ENCODE results near the gene CAPN15. TPM values are rescaled to one million over a fixed set of nuclear protein-coding genes. Genes with fewer than 3 reads are reported as not detected.

The CAPN15 gene
- total and polyA plus RNA-seq, 8 donors, result 16.7 to 57.2 (median 27.1) TPM

DNA sequence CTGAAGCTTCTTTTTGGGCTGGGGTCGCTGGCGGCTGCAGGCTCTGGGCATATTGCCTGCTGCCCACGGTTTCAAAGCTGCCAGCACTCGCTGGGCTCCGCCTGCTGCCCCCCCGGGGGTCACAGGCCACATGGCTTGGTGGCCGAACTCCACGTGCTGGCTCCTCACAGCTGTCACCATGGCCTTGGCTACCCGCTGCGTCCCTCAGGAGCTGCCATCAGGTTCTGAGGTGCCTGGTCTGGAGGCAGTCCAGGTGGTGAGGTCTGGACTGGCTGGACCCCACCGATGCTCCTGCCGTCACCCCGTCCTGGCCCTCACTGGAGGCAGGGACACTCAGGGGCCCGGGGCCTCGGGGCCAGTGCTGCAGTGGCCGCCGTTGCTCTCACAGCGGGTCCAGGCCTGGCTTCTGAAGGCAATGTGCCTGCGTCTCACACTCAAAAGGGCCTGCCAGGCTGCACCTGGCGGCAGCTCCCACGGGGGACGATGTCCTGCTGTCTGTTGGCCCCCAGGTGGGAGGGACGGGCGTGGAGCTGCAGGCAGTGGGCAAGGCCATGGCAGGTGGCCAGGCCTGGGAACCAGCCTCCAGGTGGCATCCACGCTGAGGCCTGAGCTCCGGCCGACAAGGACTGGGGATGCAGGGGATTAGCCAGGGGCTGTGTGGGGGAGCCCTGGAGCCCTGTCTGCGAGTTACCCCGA, 13.3 kb downstream of the CAPN15 start:
- H3K36me3 ChIP-seq, result peaks cover 0 to 56% of the 10 kb centered on the region in 2 donors
- no peak for ATAC-seq
- intact Hi-C loops (cut with DNase I), result no loop called here
- no peak for DNase-seq
- H3K27ac ChIP-seq, result no peak overlapping the region
- TF ChIP-seq, protein P1, sequence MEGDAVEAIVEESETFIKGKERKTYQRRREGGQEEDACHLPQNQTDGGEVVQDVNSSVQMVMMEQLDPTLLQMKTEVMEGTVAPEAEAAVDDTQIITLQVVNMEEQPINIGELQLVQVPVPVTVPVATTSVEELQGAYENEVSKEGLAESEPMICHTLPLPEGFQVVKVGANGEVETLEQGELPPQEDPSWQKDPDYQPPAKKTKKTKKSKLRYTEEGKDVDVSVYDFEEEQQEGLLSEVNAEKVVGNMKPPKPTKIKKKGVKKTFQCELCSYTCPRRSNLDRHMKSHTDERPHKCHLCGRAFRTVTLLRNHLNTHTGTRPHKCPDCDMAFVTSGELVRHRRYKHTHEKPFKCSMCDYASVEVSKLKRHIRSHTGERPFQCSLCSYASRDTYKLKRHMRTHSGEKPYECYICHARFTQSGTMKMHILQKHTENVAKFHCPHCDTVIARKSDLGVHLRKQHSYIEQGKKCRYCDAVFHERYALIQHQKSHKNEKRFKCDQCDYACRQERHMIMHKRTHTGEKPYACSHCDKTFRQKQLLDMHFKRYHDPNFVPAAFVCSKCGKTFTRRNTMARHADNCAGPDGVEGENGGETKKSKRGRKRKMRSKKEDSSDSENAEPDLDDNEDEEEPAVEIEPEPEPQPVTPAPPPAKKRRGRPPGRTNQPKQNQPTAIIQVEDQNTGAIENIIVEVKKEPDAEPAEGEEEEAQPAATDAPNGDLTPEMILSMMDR (IDR thresholded peaks at IDR 0.05), result no peak
- H3K27me3 ChIP-seq, result no peaks in the 10 kb centered on the region
- no peaks in the 10 kb centered on the region for H3K4me1 ChIP-seq
- no peak overlapping the region for H3K4me3 ChIP-seq
- no peaks in the 10 kb centered on the region for H3K9me3 ChIP-seq

DNA sequence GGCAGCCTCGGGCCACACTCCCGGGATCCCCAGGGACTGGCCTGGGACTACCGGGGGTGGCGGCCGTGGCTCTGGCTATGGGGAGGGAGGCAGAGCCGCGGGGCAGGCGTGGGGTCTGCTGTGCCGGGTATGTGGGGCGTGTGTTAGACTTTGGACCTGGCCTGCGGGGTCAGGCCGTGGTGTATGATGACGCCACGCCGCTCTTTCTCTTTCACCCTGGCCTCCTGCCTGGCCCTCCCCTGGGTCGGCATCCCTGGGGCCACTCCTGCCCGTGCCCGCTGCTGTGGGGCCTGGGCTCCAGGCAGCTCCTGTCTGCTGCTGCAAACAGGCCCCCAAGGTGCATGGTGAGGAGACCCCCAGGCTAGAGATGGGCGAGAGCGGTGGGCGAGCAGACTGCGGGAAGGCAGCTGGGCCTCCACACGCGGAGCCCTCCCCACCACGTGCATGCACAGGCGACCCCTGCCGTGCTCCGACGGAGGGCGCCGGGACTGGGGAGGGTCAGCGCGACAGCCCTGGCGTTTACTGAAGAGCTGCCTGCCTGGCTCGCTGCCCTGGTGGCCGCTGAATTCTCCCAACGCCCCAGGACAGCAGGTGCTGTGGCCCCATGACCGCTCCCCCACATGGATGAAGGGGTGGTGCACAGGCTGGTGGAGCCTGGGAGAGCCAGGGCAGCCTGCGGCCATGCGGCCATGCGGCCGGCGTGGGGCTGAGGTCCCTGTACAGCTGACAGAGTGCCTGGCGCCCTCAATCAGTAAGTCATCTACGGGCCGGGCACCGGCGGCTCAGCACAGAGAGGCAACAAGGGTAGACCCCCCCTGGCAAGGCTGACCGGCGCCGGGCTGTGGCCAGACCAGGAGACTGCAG, 16.0 kb downstream of the CAPN15 start:
- Histone ChIP-seq H3K36me3 (peaks cover 0 to 51% of the 10 kb centered on the region in 2 donors), H3K9me3 (no peaks in the 10 kb centered on the region), H3K27ac (no peak overlapping the region), H3K4me3 (no peak overlapping the region), H3K4me1 (peaks cover 0 to 3% of the 10 kb centered on the region in 2 donors), H3K27me3 (no peaks in the 10 kb centered on the region)
- intact Hi-C loops (cut with DNase I), result no loop called here
- TF ChIP-seq, protein P1 (IDR thresholded peaks at IDR 0.05), result no peak
- ATAC-seq (no peak), DNase-seq (no peak)

DNA sequence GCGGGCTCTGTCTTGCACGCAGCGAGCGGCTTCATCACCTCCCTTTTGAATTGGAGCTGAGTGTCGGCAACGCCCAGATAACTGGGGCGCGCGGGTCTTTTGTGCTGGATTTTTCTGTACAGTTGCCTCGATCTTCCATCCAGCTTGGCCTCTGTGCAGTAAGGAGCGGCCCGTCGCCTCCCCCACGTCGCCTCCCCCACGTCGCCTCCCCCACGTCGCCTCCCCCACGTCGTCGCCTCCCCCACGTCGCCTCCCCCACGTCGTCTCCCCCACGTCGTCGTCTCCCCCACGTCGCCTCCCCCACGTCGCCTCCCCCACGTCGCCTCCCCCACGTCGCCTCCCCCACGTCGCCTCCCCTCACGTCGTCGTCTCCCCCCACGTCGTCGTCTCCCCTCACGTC, 17.0 kb downstream of the CAPN15 start:
- DNase-seq (no peak), ATAC-seq (no peak)
- Histone ChIP-seq H3K27me3 (no peaks in the 10 kb centered on the region), H3K27ac (no peak overlapping the region), H3K36me3 (peaks cover 0 to 53% of the 10 kb centered on the region in 2 donors), H3K4me1 (peaks cover 0 to 3% of the 10 kb centered on the region in 2 donors), H3K4me3 (no peak overlapping the region), H3K9me3 (no peaks in the 10 kb centered on the region)
- TF ChIP-seq, protein P1 (IDR thresholded peaks at IDR 0.05), result no peak
- intact Hi-C loops (cut with DNase I), result no loop called here

DNA sequence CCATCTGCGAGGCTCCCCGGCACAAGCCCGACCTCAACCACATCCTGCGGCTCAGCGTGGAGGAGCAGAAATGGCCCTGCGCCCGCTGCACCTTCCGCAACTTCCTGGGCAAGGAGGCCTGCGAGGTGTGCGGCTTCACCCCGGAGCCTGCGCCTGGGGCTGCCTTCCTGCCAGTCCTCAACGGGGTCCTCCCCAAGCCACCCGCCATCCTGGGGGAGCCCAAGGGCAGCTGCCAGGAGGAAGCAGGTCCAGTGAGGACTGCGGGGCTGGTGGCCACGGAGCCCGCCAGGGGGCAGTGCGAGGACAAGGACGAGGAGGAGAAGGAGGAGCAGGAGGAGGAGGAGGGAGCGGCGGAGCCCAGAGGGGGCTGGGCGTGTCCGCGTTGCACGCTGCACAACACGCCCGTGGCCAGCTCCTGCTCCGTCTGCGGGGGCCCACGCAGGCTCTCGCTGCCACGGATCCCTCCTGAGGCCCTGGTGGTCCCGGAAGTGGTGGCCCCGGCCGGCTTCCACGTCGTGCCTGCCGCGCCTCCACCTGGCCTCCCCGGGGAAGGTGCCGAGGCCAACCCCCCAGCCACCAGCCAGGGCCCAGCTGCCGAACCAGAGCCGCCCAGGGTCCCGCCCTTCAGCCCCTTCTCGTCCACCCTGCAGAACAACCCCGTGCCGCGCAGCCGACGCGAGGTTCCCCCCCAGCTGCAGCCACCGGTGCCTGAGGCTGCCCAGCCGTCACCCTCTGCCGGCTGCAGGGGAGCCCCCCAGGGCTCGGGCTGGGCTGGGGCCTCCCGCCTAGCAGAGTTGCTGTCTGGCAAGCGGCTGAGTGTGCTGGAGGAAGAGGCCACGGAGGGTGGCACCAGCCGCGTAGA, 19.6 kb downstream of the CAPN15 start:
- Histone ChIP-seq H3K9me3 (no peaks in the 10 kb centered on the region), H3K27me3 (no peaks in the 10 kb centered on the region), H3K27ac (no peak overlapping the region), H3K4me3 (no peak overlapping the region), H3K4me1 (peaks cover 0 to 3% of the 10 kb centered on the region in 2 donors), H3K36me3 (peaks cover 0 to 58% of the 10 kb centered on the region in 2 donors)
- ATAC-seq (peak; percentile 84), DNase-seq (peak in 3 of 4 donors; percentile 54 to 97 (median 77))
- TF ChIP-seq, protein P1 (IDR thresholded peaks at IDR 0.05), result peak; percentile 28 to 70
- intact Hi-C loops (cut with DNase I), result no loop called here
